NCI-H1694 treated with DMSO at 0.1 percent for 48 hours (cell line): ENCODE data around the gene RAB25.
A peak's percentile ranks its signal among the peaks of the same experiment; 100 is the strongest.

Experiments
- DNase-seq: peaks from one replicate; lab custom pipeline; 2025; lab: John Stamatoyannopoulos, UW

The RAB25 gene

GRCh38 chr1:156079762-156080161 is 18.8 kb downstream of the RAB25 start:
- no peak for DNase-seq

- DNase-seq: no peak
Measured at GRCh38 chr1:156080241-156080862, 19.4 kb downstream of the RAB25 start.

- no peak for DNase-seq
Measured at GRCh38 chr1:156080863-156081179, 19.9 kb downstream of the RAB25 start.

GRCh38 chr1:156081180-156081916 is 20.4 kb downstream of the RAB25 start:
- no peak for DNase-seq

GRCh38 chr1:156081917-156082308 is 21.0 kb downstream of the RAB25 start:
- peak; percentile 23 for DNase-seq

- peak; percentile 83 for DNase-seq
Measured at GRCh38 chr1:156082309-156083091, 21.5 kb downstream of the RAB25 start, which contains the start of gene MEX3A. Gene MEX3A (minus strand): TSS chr1:156082465. CDS start chr1:156081998, 467 bp downstream.

- no peak for DNase-seq
Measured at GRCh38 chr1:156083800-156084790, 23.1 kb downstream of the RAB25 start.

GRCh38 chr1:156086256-156086662 is 25.3 kb downstream of the RAB25 start:
- no peak for DNase-seq

- no peak for DNase-seq
Measured at GRCh38 chr1:156089704-156090103, 28.7 kb downstream of the RAB25 start.

- DNase-seq: peak; percentile 46
Measured at GRCh38 chr1:156090138-156090839, 29.3 kb downstream of the RAB25 start.

GRCh38 chr1:156090840-156091188 is 29.9 kb downstream of the RAB25 start:
- peak; percentile 86 for DNase-seq

GRCh38 chr1:156091610-156092009 is 30.6 kb downstream of the RAB25 start:
- no peak for DNase-seq

- DNase-seq: no peak
Measured at GRCh38 chr1:156095906-156096508, 35.0 kb downstream of the RAB25 start.

- peak; percentile 85 for DNase-seq
Measured at GRCh38 chr1:156096640-156097391, 35.9 kb downstream of the RAB25 start.

GRCh38 chr1:156097499-156098178 is 36.7 kb downstream of the RAB25 start:
- no peak for DNase-seq

GRCh38 chr1:156098784-156099183 is 37.8 kb downstream of the RAB25 start:
- no peak for DNase-seq

GRCh38 chr1:156099282-156099681 is 38.3 kb downstream of the RAB25 start:
- no peak for DNase-seq

- DNase-seq: no peak
Measured at GRCh38 chr1:156100205-156100995, 39.4 kb downstream of the RAB25 start.

GRCh38 chr1:156101880-156102279 is 40.9 kb downstream of the RAB25 start:
- no peak for DNase-seq
